ENCODE measurements around the gene ERH.
A peak's percentile ranks its signal among the peaks of the same experiment; 100 is the strongest.
"Not testable (repeated sequence)": the region's sequence is repeated elsewhere in the genome, so short reads cannot be mapped to it uniquely, and the experiment has no call there.

ERH gene

DNA sequence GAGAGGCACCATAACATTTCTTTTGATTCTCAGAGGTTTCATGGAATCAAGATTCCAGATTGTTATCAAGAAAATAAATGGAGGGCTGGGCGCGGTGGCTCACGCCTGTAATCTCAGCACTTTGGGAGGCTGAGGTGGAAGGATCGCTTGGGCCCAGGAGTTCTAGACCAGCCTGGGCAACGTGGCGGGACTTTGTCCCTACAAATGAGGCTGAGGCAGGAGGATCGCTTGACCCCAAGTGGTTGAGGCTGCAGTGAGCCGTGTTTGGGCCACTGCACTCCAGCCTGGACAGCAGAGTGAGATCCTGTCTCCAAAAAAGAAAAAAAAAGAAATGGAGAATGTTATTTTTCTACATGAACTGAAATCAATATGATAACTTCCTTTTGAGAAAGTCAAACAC lies 1.7 kb upstream of the ERH start:
- no peak overlapping the region for H3K27ac ChIP-seq
- no peak for DNase-seq (ENCODE audit: low read depth, low spot score)

GRCh38 chr14:69398818-69399210 lies 715 bp upstream of the ERH start:
- DNase-seq (ENCODE audit: low read depth, low spot score), result no peak
- H3K27ac ChIP-seq, result peak overlapping the region; percentile 85

GRCh38 chr14:69395929-69396328 lies 2.2 kb downstream of the ERH start:
- H3K27ac ChIP-seq, result peak overlapping the region; percentile 29
- no peak for DNase-seq (ENCODE audit: low read depth, low spot score)

DNA sequence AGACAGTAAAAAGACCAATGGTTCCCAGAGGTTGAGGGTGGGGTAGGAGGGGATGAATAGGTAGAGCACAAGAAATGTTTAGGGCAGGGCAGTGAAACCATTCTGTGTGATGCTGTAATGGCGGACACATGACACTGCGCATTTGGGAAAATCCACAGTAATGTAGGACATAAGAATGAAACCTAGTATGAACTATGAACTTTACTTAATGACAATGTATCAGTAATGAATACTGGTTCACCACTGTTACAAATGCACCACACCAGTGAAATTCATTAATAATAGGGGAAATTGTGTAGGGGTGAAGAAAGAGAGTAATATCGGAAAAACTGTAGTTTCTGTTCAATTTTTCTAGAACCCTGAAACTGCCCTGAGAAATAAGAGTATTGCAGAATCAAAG lies 5.6 kb downstream of the ERH start:
- no peak for DNase-seq (ENCODE audit: low read depth, low spot score)
- no peak overlapping the region for H3K27ac ChIP-seq

DNA sequence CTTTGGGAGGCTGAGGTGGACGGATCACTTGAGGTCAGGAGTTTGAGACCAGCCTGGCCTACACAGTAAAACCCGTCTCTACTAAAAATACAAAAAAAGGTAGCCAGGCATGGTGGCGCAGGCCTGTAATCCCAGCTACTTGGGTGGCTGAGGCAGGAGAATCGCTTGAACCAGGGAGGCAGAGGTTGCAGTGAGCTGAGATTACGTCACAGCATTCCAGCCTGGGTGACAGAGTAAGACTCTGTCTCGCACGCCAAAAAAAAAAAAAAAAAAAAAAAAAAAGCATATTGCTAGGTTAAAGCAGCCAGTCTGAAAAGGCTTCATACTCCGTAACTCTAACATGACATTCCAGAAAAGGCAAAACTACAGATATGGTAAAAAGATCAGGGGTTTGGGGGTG lies 6.7 kb downstream of the ERH start:
- not testable (repeated sequence) for H3K27ac ChIP-seq; DNase-seq (ENCODE audit: low read depth, low spot score)

GRCh38 chr14:69387311-69387710 lies 10.8 kb downstream of the ERH start:
- H3K27ac ChIP-seq, result no peak overlapping the region
- no peak for DNase-seq (ENCODE audit: low read depth, low spot score)

DNA sequence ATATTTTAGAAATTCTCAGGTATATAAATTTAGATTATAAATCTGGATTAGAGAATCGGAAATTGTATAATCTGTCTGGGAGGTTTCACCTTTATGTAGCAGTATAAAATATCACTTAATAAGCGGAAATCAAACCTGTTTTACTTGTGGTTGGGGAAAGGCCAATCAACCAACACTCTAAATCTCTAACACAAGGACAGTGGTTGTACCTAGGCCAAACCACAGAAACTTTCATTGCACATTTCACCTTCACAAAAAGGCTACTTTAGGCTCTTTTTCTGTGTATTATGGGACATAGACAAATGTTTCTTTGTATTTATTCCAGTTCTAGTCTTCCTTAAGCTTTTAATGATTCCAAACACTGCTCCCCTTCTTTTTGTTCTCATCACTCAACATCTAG lies 19.8 kb downstream of the ERH start:
- H3K27ac ChIP-seq, result peak overlapping the region; percentile 17
- DNase-seq (ENCODE audit: low read depth, low spot score), result no peak

GRCh38 chr14:69376439-69376838 lies 21.7 kb downstream of the ERH start:
- peak overlapping the region; percentile 64 for H3K27ac ChIP-seq
- peak; percentile 81 for DNase-seq (ENCODE audit: low read depth, low spot score)

GRCh38 chr14:69375722-69376121 lies 22.4 kb downstream of the ERH start:
- peak overlapping the region; percentile 64 for H3K27ac ChIP-seq
- no peak for DNase-seq (ENCODE audit: low read depth, low spot score)

DNA sequence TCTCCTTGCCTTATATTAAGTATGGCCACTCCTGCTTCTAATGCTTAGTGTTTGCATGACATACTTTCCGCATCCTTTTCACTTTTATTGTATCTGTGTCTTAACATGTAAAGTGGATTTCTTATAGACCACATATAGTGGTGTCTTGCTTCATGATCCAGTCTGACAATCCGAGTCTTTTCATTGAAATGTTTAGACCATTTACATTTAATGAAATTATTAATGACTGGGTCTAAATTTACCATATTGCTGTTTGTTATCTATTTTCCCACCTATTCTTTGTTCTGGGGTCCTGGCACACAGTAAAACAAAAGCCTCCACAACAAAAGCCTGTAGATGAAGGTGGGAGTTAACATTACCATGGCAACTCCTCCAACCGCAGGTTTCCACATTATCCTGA lies 22.9 kb downstream of the ERH start:
- no peak for DNase-seq (ENCODE audit: low read depth, low spot score)

DNA sequence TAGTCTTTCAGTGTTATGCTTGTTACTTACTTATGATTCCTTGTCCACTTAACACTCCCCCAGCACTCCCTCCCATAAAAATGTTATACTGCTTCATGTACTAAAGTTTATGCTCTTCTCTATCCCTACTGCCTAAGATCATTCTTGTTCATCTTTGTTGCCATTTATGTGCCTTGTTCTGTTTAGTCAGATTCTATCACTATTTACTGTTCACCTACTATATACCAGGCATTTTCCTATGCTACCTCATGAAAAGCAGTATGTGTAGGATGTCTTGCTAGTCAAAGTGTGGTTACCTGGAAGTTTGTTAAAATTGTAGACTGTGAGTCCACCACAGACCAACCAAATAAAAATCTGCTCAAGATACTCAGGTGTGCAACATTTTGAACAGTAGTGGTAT lies 23.9 kb downstream of the ERH start:
- H3K27ac ChIP-seq, result no peak overlapping the region

More for the DNA sequence above, 22.9 kb downstream of the ERH start:
- H3K27ac ChIP-seq, result no peak overlapping the region

GRCh38 chr14:69373104-69373503 lies 25.0 kb downstream of the ERH start:
- no peak overlapping the region for H3K27ac ChIP-seq
- DNase-seq (ENCODE audit: low read depth, low spot score), result no peak

More for the DNA sequence above, 23.9 kb downstream of the ERH start:
- DNase-seq (ENCODE audit: low read depth, low spot score), result no peak

DNA sequence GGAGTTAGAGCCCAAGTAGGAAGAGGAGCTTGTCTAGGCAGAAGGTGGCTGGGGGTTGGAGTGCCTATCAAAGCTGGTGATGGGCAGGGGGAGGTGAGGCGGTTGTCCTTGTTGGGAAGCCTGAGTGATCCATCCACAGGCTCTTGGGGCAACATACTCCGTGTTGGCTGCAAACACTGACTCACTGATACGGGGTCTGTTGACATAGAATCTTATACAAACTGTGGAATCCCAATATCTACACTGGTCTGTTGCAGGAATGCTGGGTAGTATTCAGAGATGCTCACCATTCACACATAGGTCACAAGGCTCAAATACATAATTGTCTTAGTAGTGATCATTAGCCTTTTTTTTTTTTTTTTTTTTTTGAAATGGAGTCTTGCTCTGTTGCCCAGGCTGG lies 26.0 kb downstream of the ERH start:
- no peak overlapping the region for H3K27ac ChIP-seq
- DNase-seq (ENCODE audit: low read depth, low spot score), result no peak

GRCh38 chr14:69370061-69370460 lies 28.0 kb downstream of the ERH start:
- no peak overlapping the region for H3K27ac ChIP-seq
- DNase-seq (ENCODE audit: low read depth, low spot score), result no peak

DNA sequence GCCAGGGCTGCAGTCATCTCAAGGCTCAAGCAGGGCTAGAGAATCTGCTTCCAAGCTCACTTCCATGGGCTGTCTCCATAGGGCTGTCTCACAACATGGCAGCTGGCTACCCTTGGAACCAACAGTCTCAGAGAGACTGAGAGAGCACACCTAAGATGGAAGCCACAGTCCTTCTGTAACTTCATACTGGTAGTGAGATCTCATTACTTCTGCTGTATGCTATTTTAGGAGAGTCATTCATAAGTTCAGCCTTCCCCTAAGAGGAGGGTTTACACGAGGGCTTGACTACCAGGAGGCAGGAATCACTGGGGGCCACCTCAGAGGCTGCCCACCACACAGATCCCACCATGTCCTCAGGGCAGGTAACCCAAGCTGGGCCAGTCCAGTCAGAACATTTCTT lies 29.7 kb downstream of the ERH start:
- no peak overlapping the region for H3K27ac ChIP-seq
- no peak for DNase-seq (ENCODE audit: low read depth, low spot score)

DNA sequence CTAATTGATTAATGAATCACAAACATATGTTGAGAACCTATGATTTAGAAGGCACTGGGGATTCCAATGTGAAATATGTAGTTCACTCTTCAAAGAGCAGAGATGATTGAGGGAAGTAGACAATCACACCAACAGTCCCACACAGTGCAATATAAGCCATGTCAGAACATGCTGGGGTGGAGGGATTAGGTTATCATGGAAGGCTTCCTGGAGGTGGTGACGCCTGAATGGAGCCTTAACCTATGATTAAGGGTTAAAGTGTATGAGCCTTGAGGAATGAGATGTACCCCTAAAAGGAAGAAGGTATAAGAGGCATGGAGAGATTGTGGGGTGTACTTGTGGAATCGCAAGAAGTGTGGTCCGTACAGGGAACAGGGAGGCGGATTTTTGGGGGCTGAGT lies 31.3 kb downstream of the ERH start:
- H3K27ac ChIP-seq, result no peak overlapping the region
- no peak for DNase-seq (ENCODE audit: low read depth, low spot score)

DNA sequence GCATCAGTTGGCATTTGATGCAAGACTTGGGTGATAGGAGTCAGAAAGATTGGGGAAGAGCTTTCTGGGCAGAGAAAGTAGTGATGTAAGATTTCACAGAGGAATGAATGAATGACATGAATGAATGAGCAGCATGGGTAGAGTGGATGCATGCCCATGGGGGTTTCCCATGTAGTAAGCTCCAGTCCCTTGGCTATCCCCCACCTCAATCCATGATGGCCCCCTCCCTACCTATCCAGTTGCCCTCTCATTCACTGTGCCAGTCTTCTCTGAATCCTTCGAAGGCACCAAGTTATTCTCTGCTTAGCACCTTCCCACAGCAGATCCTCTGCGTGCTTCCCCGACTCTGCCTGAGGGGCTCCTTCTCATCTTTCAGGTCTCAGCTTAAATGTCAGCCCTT lies 32.0 kb downstream of the ERH start:
- DNase-seq (ENCODE audit: low read depth, low spot score), result no peak
- H3K27ac ChIP-seq, result no peak overlapping the region

DNA sequence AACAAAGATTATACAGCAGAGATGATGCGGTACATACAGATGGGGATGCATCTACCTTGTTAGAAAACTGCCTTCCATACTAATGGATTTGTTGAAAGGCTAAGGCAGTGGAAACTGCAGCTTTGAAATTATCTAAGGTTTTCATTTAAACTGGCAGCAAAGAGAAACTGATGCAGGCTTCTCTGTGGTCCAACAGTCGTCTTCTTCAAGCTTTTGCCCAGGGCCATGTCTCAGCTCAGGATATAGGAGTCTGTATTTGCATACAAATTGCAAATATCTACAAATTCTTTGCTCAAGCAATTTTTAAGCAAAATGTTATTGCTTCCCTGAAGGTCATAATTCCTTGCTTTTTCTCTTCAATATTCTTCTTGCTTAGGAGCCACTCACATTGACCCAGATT lies 33.7 kb downstream of the ERH start:
- no peak overlapping the region for H3K27ac ChIP-seq
- DNase-seq (ENCODE audit: low read depth, low spot score), result no peak

DNA sequence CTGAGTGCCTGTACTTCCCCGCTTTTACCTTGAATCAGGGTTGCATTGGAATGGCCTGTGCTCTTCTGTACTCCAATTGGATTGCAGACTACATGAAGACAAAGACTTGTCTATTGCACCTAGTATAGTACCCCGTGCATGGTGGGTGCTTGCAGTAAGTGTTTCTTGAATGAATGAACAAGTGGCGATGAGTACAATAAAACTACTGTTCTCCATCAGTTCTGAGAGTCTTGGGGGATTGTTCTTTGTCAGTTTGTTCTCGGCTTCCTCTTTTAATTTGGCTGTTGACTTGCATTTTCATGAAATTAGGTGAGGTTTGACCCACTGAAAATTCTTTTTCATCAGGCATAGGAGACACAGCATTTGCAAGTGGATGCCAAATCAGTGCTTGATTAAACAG lies 34.1 kb downstream of the ERH start:
- DNase-seq (ENCODE audit: low read depth, low spot score), result no peak
- H3K27ac ChIP-seq, result no peak overlapping the region

DNA sequence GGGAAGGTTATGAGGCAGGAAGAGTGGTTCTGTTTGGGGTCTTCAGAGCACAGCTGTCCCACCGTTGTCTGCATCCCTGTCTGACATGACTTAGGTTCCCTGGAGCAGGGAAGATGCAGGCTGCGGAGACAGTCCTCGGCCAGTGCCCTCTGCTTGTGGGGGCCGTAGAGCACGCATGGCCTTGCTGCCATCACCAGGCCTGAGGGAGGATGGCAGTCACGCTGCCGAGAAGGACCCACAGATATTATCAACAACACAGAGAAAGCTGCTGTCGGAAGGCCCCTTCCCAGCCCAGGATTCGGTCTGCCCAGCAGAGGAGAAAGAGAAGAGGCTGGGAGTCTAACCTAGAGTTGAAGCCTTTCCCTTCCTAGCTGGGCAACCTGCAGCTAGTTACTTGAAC lies 35.0 kb downstream of the ERH start:
- DNase-seq (ENCODE audit: low read depth, low spot score), result no peak

DNA sequence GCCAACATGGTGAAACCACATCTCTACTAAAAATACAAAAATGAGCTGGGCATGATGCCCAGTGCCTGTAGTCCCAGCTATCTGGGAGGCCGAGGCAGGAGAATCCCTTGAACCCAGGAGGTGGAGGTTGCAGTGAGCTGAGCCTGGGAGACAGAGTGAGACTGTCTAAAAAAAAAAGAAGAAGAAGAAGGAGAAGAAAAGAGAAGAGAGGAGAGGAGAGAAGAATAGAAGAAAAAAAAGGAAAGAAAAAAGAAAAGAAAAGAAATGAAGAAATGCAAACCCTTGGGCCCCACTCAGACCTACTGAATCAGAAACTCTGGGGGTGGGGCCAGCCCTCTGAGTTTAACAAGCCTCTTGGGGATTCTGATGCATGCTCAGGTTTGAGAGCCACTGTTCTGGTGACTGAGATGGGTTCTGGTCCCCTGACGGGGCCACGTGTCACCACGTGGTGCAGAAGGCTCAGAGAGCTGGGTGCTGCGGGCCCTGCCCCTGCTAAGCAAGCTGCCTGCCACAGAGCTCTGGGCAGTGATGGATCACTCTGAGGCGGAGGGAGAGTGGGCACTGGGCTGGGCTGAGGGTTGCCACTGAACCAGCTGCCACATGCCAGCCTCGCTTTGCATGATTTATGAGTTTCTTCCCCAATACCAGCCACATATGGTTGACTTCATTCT lies 37.5 kb downstream of the ERH start:
- H3K27ac ChIP-seq, result no peak overlapping the region
- DNase-seq (ENCODE audit: low read depth, low spot score), result no peak

More for the DNA sequence above, 35.0 kb downstream of the ERH start:
- no peak overlapping the region for H3K27ac ChIP-seq

DNA sequence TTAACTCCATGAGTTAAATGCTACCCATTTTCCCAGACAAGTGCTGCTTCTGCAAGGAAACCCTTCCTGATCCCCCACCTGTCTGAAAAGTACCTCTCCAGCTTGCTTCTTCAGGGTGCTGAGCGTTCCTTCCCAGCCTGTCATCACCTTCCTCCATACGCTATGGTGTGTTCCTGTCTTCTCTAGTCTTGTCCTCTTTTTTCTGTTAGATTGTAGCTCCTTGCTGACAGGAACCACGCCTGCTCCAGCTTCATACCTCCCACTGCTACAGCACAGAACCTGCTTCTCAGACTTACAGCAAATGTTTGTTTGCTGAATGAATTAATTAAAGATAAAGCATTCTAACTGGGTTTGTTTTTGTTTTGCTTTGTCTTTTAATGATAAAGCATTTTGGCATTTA lies 39.1 kb downstream of the ERH start:
- DNase-seq (ENCODE audit: low read depth, low spot score), result no peak
- no peak overlapping the region for H3K27ac ChIP-seq

Data from epithelial cell of prostate (primary cell).